Heart right ventricle (tissue), 16 donors: Measurements from ENCODE around the gene PNKD. TPM values are rescaled to one million over a fixed set of nuclear protein-coding genes. Genes with fewer than 3 reads are reported as not detected.

ENCODE experiments used
- ATAC-seq, 8 donors: fragments of 200-7000 bp; cut with Tn5 transposase; one replicate each; pipeline ENCODE4 v1.9.1; 2020; ENCODE audit warnings: mild to moderate bottlenecking in 8 of 8, moderate library complexity in 8 of 8, moderate number of reproducible peaks in 1 of 8
- DNase-seq, 2 donors: peaks; one replicate each; pipeline ENCODE4 v3.0.0-alpha.2; 2020
- H3K27ac ChIP-seq, 10 donors: fragments of 200-600 bp; sonication (generic) in 2 of 10; one replicate each; pipeline versions ENCODE4 v1.5.0 to v1.8.0; 2020 to 2022; ENCODE audit warnings: mild to moderate bottlenecking in 3 of 10
- H3K27me3 ChIP-seq, 7 donors: fragments of 200-600 bp; one replicate each; pipeline ENCODE4 v1.8.0; 2021 to 2022; ENCODE audit warnings: mild to moderate bottlenecking in 2 of 7
- H3K36me3 ChIP-seq, 9 donors: fragments of 200-600 bp; sonication (generic) in 1 of 9; one replicate each; pipeline versions ENCODE4 v1.5.0 to v1.8.0; 2020 to 2022; ENCODE audit warnings: mild to moderate bottlenecking in 2 of 9
- H3K4me1 ChIP-seq, 9 donors: fragments of 200-600 bp; sonication (generic) in 1 of 9; one replicate each; pipeline versions ENCODE4 v1.5.0 to v1.8.0; 2020 to 2022; ENCODE audit warnings: mild to moderate bottlenecking in 4 of 9
- H3K4me3 ChIP-seq, 10 donors: fragments of 200-600 bp; sonication (generic) in 2 of 10; one replicate each; pipeline versions ENCODE4 v1.5.0 to v1.8.0; 2020 to 2022; ENCODE audit warnings: mild to moderate bottlenecking in 7 of 10, moderate library complexity in 2 of 10
- H3K9me3 ChIP-seq, 11 donors: fragments of 200-600 bp in 10 of 11; sonication (generic) in 2 of 11; one replicate each; pipeline versions ENCODE4 v1.5.0 to v1.8.0; 2013 to 2022; ENCODE audit warnings: mild to moderate bottlenecking in 2 of 11, control low read depth in 1 of 11, moderate library complexity in 1 of 11
- CTCF ChIP-seq, 9 donors: fragments of 200-600 bp; sonication (generic) in 2 of 9; IDR thresholded peaks; one replicate each; pipeline versions ENCODE4 v1.5.0 to v1.8.0; 2021 to 2022; ENCODE audit warnings: antibody characterized with exemption in 9 of 9, mild to moderate bottlenecking in 5 of 9, moderate library complexity in 1 of 9
- WGBS, 2 donors: extraction: QIAGEN DNeasy Blood & Tissue Kit; methylation state at CpG; one replicate each; pipeline ENCODE4 v1.1.7; 2013; ENCODE audit warnings: inconsistent platforms in 1 of 2; 5-methylcytosine and 5-hydroxymethylcytosine counted together
- intact Hi-C, 10 donors: fragments of 100-400 bp; cut with DNase I; formaldehyde crosslinking; loops; one replicate each; pipeline versions ENCODE4 v1.11.1 to v1.14.2; 2022
- polyA plus RNA-seq, 2 donors: library from polyadenylated mRNA; stranded (reverse); fragments of 200-250 nt; gene quantifications; one replicate each; pipeline ENCODE4 v1.2.3, GENCODE V29; 2013
- total RNA-seq, 10 donors: library from RNA; stranded (reverse); fragmentation: NEBNext Ultra II Directional in 3 of 10; extraction: Animal tissue kit (Norgen Biotek cat#: 25700) in 3 of 10; gene quantifications; one replicate each; pipeline versions ENCODE4 v1.2.1 to v1.2.4, GENCODE V29; 2021 to 2023
- donor health status: Arrhythmogenic right ventricular cardiomyopathy.
- donor health status: ischemic (EF 13 %, LVEDD 7.1; RV severe dilation, severe dysfunction).
- donor health status: healthy with polysubstance abuse.
- donor health status: DM: no; HTN: yes; CAD: no.
- donor health status: DM: no; HTN: no; CAD: no.
- donor health status: ischemic (EF 25% LVEDD 6.9; RV normal size, moderate dysfunction).
- donor health status: ischemic (EF 25% LVEDD 5.7; RV mildly dilated, moderate dysfunction).
- donor health status: healthy.
- donor health status: DM: yes; HTN: yes; CAD: no.
- donor health status: Ischemic cardiomyopathy.
- donor health status: ischemic (EF 35%, LVEDD 5.7; RV mildly dilated, moderate dysfunction).
- donor health status: nonischemic (EF 11% LVEDD 7.7; RV severe dilation, severe dysfunction).
- donor health status: DM: yes; HTN: yes; CAD: no.
- donor health status: PGD.
- donor health status: ischemic (EF 29% LVEDD 5.4; RV normal size, mild dysfunction).
- donor health status: nonischemic (EF 23%, LVEDD 6.1; RV moderate dilation, normal function).

Gene PNKD
- total and polyA plus RNA-seq, 12 donors: 56.9 to 138 (median 75.7) TPM

DNA sequence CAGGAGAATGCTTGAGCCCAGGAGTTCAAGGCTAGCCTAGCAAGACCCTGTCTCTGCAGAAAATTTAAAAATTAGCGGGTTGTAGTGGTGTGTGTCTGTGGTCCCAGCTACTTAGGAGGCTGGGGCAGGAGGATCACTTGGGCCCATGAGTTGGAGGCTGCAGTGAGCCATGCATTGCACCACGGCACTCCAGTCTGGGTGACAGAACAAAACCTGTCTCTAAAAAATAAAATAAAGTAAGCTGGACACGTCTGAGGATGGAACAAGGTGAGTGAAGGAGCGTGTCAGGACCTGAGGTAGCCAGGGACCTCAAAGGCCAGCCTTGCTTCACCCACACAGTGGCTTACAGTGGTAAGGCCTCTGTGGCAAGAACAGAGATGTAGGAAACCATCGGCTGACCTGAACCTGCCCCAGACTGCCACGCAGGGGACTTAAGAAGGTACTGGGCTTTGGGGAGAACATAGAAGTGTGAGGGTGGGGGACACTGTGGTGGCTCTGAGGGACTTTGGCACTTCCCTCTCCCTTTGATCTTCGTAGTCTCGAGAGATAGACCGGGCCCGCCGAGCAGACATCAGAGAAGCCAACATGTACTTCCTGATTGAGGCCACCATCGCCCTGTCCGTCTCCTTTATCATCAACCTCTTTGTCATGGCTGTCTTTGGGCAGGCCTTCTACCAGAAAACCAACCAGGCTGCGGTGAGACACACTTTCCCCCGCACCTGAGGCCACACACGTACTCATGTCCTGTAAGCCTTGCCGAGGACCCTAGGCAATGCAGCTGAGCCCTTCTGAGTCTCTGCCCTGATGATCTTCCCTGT, 119.2 kb downstream of the PNKD start:
- Histone ChIP-seq H3K4me3 (no peak overlapping the region), H3K36me3 (peaks cover 0 to 69% (median 0%) of the 10 kb centered on the region in 9 donors), H3K27ac (peak overlapping the region in 1 of 10 donors; percentile 53), H3K27me3 (no peaks in the 10 kb centered on the region), H3K9me3 (no peaks in the 10 kb centered on the region), H3K4me1 (peaks cover 0 to 60% (median 7%) of the 10 kb centered on the region in 9 donors)
- ATAC-seq: no peak
- no peak for DNase-seq
- intact Hi-C loops: loop anchor here in 2 of 10 donors (10.0 kb wide), 2 partner anchors 85 to 95 kb away; partner anchors contain the start of gene TMBIM1 (in 1 of the 2)
- no peak for TF ChIP-seq CTCF (IDR thresholded peaks at IDR 0.05)
- 93 to 94% methylated on average over 17 of the region's 17 CpGs for WGBS, 2 donors

GRCh38 chr2:218391202-218391601, 120.9 kb downstream of the PNKD start:
- H3K36me3 ChIP-seq: peaks cover 0 to 61% (median 0%) of the 10 kb centered on the region in 9 donors
- intact Hi-C loops: loop anchor here in 2 of 10 donors (10.0 kb wide), 2 partner anchors 86 to 96 kb away; partner anchors contain the start of gene TMBIM1 (in 1 of the 2)
- no peak for ATAC-seq
- DNase-seq: no peak
- H3K27me3 ChIP-seq: no peaks in the 10 kb centered on the region
- no peak for TF ChIP-seq CTCF (IDR thresholded peaks at IDR 0.05)
- H3K4me3 ChIP-seq: no peak overlapping the region
- H3K4me1 ChIP-seq: peaks cover 0 to 62% (median 13%) of the 10 kb centered on the region in 9 donors
- H3K27ac ChIP-seq: no peak overlapping the region
- no peaks in the 10 kb centered on the region for H3K9me3 ChIP-seq
- 95 to 97% methylated on average over 23 of the region's 23 CpGs for WGBS, 2 donors

DNA sequence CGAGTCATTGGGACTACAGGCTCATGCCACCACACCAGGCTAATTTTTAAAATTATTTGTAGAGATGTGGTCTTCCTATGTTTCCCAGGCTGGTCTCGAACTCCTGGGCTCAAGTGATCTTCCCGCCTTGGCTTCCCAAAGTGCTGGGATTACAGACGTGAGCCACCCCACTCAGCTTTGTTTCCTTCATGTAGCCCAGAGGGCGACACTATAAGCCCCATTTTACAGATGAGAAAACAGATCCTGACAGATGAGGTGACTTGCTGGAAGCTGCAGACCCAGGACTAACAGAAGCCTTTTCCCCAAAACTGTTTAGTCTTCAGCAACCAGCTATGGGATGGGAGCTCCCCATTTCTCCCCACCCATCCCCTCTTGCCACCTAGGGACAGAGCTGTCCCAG, 122.1 kb downstream of the PNKD start:
- Histone ChIP-seq H3K36me3 (peaks cover 0 to 55% (median 0%) of the 10 kb centered on the region in 9 donors), H3K27me3 (no peaks in the 10 kb centered on the region), H3K4me1 (peaks cover 0 to 55% (median 18%) of the 10 kb centered on the region in 9 donors), H3K4me3 (no peak overlapping the region), H3K27ac (no peak overlapping the region), H3K9me3 (no peaks in the 10 kb centered on the region)
- WGBS, 2 donors: 91 to 93% methylated on average over 5 of the region's 5 CpGs
- DNase-seq (no peak), ATAC-seq (no peak)
- TF ChIP-seq CTCF (IDR thresholded peaks at IDR 0.05): no peak
- intact Hi-C loops: loop anchor here in 2 of 10 donors (10.0 kb wide), 2 partner anchors 88 to 98 kb away; partner anchors contain the start of gene TMBIM1 (in 1 of the 2)

- Histone ChIP-seq H3K9me3 (no peaks in the 10 kb centered on the region), H3K27ac (no peak overlapping the region), H3K27me3 (no peaks in the 10 kb centered on the region), H3K4me1 (peaks cover 0 to 55% (median 18%) of the 10 kb centered on the region in 9 donors), H3K36me3 (peaks cover 0 to 51% (median 0%) of the 10 kb centered on the region in 9 donors), H3K4me3 (no peak overlapping the region)
- no peak for ATAC-seq
- intact Hi-C loops: loop anchor here in 2 of 10 donors (10.0 kb wide), 2 partner anchors 88 to 98 kb away; partner anchors contain the start of gene TMBIM1 (in 1 of the 2)
- no peak for DNase-seq
- 82% methylated on average over 16 of the region's 16 CpGs for WGBS, 2 donors
- no peak for TF ChIP-seq CTCF (IDR thresholded peaks at IDR 0.05)
These were observed 122.7 kb downstream of the PNKD start for GRCh38 chr2:218392891-218393462.
